Sigmoid colon (tissue), 4 donors: ENCODE results near the gene JHY.

Source experiments
- EP300 ChIP-seq, 4 donors: sonication (generic); formaldehyde crosslinking; IDR thresholded peaks; one replicate each; pipeline ENCODE4 v1.6.1; 2017; ENCODE audit warnings: antibody characterized with exemption in 4 of 4
- POLR2A ChIP-seq, 2 donors: fragments of 450-650 bp; IDR thresholded peaks; one replicate each; pipeline ENCODE4 v1.6.1; 2016; ENCODE audit warnings: antibody characterized with exemption in 2 of 2, mild to moderate bottlenecking in 2 of 2, moderate library complexity in 2 of 2
- POLR2AphosphoS5 ChIP-seq, 4 donors: sonication (generic); formaldehyde crosslinking; IDR thresholded peaks; one replicate each; pipeline ENCODE4 v1.6.1; 2017; ENCODE audit warnings: antibody characterized with exemption in 4 of 4
- TF ChIP-seq, protein P1 (sequence below), 4 experiments: fragments of 450-650 bp in 3 of 4; fragments of 200-600 bp in 1 of 4; IDR thresholded peaks; one replicate each; pipeline ENCODE4 v1.5.1; 2016 to 2019; ENCODE audit warnings: antibody characterized with exemption in 4 of 4, mild to moderate bottlenecking in 3 of 4, moderate library complexity in 2 of 4

DNA sequence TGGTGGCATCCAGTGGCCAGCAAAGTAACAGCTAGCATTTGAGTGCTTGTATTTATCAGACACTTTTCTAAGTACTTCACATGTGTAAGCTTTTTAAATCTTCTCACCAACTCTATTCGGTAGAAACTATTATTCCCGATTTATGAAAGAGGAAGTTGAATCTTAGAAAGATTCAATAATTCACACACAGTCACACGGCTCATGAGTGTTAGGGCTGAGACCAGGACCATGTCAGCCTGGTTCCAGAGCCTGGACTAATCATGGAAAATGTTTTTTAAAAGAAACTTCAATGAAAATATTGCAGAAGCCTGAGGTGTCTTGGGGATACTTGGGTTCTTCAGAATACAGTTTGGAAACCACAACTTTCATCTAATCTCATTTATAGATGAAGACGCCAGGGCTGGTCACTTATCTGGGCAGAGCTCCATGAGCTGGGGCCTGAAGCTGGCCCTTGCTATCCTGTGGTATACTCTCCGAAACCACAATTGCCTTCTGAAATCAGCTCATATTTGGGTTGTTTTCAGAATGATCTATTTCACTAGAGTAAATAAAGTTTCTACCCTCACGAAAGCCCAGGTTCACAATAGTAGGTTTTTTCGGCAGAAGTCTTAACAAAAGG lies 48.6 kb upstream of the JHY start:
- TF ChIP-seq, protein P1, sequence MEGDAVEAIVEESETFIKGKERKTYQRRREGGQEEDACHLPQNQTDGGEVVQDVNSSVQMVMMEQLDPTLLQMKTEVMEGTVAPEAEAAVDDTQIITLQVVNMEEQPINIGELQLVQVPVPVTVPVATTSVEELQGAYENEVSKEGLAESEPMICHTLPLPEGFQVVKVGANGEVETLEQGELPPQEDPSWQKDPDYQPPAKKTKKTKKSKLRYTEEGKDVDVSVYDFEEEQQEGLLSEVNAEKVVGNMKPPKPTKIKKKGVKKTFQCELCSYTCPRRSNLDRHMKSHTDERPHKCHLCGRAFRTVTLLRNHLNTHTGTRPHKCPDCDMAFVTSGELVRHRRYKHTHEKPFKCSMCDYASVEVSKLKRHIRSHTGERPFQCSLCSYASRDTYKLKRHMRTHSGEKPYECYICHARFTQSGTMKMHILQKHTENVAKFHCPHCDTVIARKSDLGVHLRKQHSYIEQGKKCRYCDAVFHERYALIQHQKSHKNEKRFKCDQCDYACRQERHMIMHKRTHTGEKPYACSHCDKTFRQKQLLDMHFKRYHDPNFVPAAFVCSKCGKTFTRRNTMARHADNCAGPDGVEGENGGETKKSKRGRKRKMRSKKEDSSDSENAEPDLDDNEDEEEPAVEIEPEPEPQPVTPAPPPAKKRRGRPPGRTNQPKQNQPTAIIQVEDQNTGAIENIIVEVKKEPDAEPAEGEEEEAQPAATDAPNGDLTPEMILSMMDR (IDR thresholded peaks at IDR 0.05): no peak
- TF ChIP-seq POLR2A (IDR thresholded peaks at IDR 0.05): no peak
- TF ChIP-seq POLR2AphosphoS5 (IDR thresholded peaks at IDR 0.05): no peak
- no peak for TF ChIP-seq EP300 (IDR thresholded peaks at IDR 0.05)
